ENCODE measurements around the gene ZNF580.

DNA sequence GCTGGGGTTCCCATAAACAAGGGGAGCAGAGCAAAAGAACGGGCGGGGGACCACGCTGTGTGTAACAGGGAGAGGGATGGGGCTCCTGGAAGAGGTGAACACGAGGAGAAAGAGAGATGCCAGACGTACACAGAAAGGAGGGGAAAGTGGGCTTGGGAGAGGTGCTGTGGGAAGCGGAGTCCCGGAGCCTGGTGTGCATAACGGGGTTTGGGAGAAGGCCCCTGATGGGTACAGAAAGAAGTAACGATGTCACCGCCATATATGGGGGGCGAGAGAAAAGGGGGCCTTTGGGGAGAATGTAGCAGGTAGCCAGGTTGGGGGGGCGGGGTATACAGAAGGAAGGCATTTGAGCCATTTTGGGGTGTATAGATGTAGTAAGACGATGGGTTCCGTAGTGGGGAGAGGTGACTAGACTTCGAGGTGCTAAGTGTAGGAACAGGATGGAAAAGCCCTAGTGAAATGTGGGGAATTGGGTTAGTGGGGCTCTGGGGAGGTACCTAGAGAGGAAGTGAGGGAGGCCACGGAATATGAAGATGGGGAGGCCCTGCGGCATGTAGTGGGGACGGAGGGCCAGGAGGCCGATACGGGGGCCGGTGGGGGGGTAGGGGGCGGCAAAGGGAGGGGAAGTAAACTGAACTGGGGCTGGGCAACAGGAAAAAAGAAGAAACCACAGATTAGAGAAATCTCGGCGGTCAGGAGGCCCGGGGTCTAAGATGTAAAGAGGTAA is 787 bp downstream of the ZNF580 start:
- no peak for TF ChIP-seq RAD21 (IDR thresholded peaks at IDR 0.05; ENCODE audit: insufficient read depth, low read depth, low read length)
- 0 out of 2 replicates have a peak, but pooled peaks have one; percentile 17 for TF ChIP-seq YY1 (IDR thresholded peaks at IDR 0.05; ENCODE audit: low read depth, low read length)
- no peak for TF ChIP-seq SP1 (IDR thresholded peaks at IDR 0.05; ENCODE audit: low read depth, low read length)
- no peak for TF ChIP-seq HDAC6 (IDR thresholded peaks at IDR 0.05; ENCODE audit: unreplicated experiment)
- TF ChIP-seq MYC (IDR thresholded peaks at IDR 0.05; ENCODE audit: insufficient read depth, insufficient read length, insufficient replicate concordance, low read length, severe bottlenecking) = no peak
- no peak for TF ChIP-seq ATF7 (IDR thresholded peaks at IDR 0.05; ENCODE audit: low read depth)
- no peak for TF ChIP-seq SUZ12 (IDR thresholded peaks at IDR 0.05; ENCODE audit: unreplicated experiment)
- no peak for TF ChIP-seq PAX5 (IDR thresholded peaks at IDR 0.05; ENCODE audit: borderline replicate concordance, low read depth, low read length)
- TF ChIP-seq CTCF (IDR thresholded peaks at IDR 0.05 in 2 of 3, conservative IDR thresholded peaks at IDR 0.05 in 1 of 3; ENCODE audit: control insufficient read depth in 2 of 3, extremely low read depth in 1 of 3, insufficient read depth in 1 of 3, low read depth in 3 of 3, low read length in 3 of 3) = no peak
- no peak for TF ChIP-seq POLR2A (IDR thresholded peaks at IDR 0.05; ENCODE audit: low read depth, low read length)
